Subcutaneous adipose tissue (tissue), 4 donors: Measurements from ENCODE around the gene ONECUT3. TPM values are rescaled to one million over a fixed set of nuclear protein-coding genes. Genes with fewer than 3 reads are reported as not detected.

Experiments used
- small RNA-seq: library from RNA; depleted of rRNA; stranded (forward); fragments of <200 nt; gene quantifications from one replicate; pipeline ENCODE3, GENCODE V24; 2016
- total RNA-seq, 4 donors: library from RNA; depleted of rRNA; stranded (reverse); fragments of >200 nt; gene quantifications; one replicate each; pipeline ENCODE4 v1.1.0, GENCODE V29; 2016
- TF ChIP-seq, protein P1 (sequence below): fragments of 450-650 bp; IDR thresholded peaks from one replicate; pipeline ENCODE4 v1.5.1; 2016; ENCODE audit warnings: low read depth, mild to moderate bottlenecking, control low read depth, antibody characterized with exemption, moderate library complexity

ONECUT3 gene
- total RNA-seq, 4 donors from 2014 or later, result not detected

- TF ChIP-seq, protein P1, sequence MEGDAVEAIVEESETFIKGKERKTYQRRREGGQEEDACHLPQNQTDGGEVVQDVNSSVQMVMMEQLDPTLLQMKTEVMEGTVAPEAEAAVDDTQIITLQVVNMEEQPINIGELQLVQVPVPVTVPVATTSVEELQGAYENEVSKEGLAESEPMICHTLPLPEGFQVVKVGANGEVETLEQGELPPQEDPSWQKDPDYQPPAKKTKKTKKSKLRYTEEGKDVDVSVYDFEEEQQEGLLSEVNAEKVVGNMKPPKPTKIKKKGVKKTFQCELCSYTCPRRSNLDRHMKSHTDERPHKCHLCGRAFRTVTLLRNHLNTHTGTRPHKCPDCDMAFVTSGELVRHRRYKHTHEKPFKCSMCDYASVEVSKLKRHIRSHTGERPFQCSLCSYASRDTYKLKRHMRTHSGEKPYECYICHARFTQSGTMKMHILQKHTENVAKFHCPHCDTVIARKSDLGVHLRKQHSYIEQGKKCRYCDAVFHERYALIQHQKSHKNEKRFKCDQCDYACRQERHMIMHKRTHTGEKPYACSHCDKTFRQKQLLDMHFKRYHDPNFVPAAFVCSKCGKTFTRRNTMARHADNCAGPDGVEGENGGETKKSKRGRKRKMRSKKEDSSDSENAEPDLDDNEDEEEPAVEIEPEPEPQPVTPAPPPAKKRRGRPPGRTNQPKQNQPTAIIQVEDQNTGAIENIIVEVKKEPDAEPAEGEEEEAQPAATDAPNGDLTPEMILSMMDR, result no peak
Measured at GRCh38 chr19:1825909-1826556, 72.7 kb downstream of the ONECUT3 start.

DNA sequence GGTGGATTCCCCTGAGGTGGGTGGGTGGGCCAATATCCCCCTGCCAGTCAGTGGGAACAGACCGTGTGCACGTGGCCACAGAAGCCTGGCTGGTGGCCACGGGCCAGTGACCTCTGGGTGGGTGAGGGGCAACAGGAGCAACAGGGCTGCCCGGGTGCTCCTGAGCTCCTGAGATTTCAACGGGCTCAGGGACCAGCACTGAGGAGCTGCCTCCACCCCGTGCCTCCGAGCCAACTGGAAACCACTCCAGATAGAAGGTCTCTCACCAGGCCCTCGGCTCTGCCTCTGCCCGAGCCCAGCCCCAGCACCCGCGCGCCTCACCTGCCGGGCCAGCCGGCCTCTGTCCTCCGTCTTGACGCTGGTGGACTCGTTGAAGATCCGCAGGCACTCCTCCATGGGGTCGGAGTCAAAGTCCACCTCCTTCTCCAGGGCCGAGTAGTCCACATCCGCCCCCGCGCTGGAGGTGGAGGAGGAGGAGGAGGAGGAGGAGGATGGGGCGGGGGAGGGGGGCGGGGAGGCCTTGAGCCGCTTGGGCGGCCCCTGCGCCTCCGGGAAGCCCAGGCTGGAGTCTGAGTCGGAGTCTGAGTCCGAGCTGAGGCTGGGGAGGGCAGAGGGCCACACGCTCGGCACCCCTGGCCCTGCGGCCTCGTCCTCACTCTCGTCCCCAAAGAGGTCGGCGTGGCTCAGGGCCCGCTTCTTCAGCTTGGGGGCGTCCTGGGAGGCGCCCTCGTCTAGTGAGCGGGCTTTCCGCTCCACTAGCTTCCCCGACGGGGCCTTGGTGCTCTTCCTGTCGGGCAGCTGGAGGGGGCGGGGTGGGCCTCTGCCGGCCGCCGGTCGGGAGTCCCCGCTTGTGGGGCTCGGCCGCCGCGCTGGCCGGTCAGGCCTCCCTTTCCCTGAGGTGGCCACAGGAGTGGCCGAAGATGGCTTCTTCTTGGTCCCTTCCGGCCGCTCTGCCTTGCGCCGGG lies 73.5 kb downstream of the ONECUT3 start:
- TF ChIP-seq, protein P1, result no peak

DNA sequence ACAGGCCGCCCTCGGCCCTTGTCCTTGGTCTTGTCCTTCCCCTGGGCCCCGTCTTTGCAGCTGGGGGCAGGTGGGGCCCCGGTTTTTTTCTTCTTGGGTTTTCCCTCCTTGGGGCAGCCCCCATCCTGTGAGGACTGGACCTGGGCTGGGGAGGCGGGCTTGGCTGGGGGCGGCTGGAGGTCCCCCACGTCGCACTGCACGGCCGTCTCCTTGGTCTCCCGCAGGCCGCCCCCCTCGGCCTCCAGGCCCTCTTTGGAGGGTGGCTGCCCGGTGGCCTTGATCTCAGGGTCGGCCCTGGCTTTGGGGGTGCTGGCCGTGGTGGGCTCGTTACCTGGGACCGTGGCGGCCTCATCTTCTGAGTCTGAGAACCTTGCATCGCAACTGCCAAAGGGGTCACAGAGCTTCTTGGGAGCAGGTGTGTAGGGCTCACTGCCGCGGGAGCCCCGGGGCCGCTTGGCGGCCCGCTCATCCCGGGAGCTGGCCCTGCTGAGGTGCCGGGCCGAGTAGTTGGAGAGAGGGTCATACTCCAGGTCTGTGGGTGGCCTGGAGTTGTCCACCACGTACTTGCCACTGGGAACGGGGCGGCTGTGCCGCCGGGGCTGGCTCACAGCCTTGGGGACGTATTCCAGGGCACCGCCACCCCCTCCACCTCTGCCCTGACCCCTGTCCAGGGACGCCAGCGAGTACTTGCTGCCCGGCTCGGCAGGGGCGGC lies 74.4 kb downstream of the ONECUT3 start:
- TF ChIP-seq, protein P1, result no peak

GRCh38 chr19:1828279-1829238 lies 75.3 kb downstream of the ONECUT3 start:
- TF ChIP-seq, protein P1, result no peak

DNA sequence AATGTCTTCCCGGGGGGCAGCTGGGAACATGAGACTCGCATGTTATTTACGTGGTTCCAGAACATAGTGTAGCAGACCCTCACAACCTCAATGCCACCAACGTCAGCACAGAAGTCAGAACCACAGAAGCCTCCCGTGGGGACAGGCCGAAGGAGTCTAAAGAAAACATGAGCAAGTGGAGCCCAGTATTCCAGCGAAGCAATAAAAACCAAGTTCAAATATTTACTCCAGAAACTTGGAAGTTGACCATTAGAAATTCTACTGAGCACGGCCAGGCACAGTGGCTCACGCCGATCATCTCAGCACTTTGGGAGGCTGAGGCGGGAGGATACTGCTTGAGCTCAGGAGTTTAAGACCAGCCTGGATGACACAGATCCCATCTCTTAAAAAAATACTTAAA lies 76.7 kb downstream of the ONECUT3 start:
- TF ChIP-seq, protein P1, result no peak

- TF ChIP-seq, protein P1, result no peak
Measured at GRCh38 chr19:1830568-1830967, 77.3 kb downstream of the ONECUT3 start.

Small RNA genes within 50 kb of the gene (small RNA-seq; reads per million reads assigned to genes)
- not detected for gene RF00017

Other genes starting within 250 kb of the ONECUT3 start
- gene ADAMTSL5, start 240.5 kb upstream of the ONECUT3 start, total RNA-seq, result 1 to 10 TPM in 1 of 4 donors, under 1 TPM in 1, not detected in 2; 0.51 to 1.3 TPM
- not detected for gene PLK5, start 229.4 kb upstream of the ONECUT3 start, total RNA-seq
- 1 to 10 TPM; 4.9 to 7.9 (median 6.5) TPM for gene MEX3D, start 185.2 kb upstream of the ONECUT3 start, total RNA-seq
- gene MBD3, start 160.6 kb upstream of the ONECUT3 start, total RNA-seq, result 10 to 100 TPM; 31.0 to 83.6 (median 35.5) TPM
- 10 to 100 TPM; 55.0 to 76.8 (median 73.8) TPM for gene UQCR11, start 148.0 kb upstream of the ONECUT3 start, total RNA-seq
- 10 to 100 TPM; 13.0 to 34.8 (median 22.9) TPM for gene TCF3, start 100.9 kb upstream of the ONECUT3 start, total RNA-seq
- gene ATP8B3, start 58.8 kb downstream of the ONECUT3 start, total RNA-seq, result 1 to 10 TPM; 1.5 to 3.3 (median 1.8) TPM
- gene REXO1, start 95.0 kb downstream of the ONECUT3 start, total RNA-seq, result 10 to 100 TPM; 12.3 to 30.5 (median 20.1) TPM
- 1 to 10 TPM in 3 of 4 donors, not detected in 1; 2.4 to 3.4 (median 2.9) TPM for gene KLF16, start 110.1 kb downstream of the ONECUT3 start, total RNA-seq
- 10 to 100 TPM; 43.7 to 88.9 (median 56.8) TPM for gene ABHD17A, start 132.0 kb downstream of the ONECUT3 start, total RNA-seq
- gene ADAT3, start 151.9 kb downstream of the ONECUT3 start, total RNA-seq, result 1 to 10 TPM in 1 of 4 donors, under 1 TPM in 3; 0.68 to 1.1 (median 0.93) TPM
- 10 to 100 TPM; 20.9 to 45.8 (median 42.4) TPM for gene SCAMP4, start 151.9 kb downstream of the ONECUT3 start, total RNA-seq
- gene CSNK1G2, start 187.7 kb downstream of the ONECUT3 start, total RNA-seq, result 10 to 100 TPM; 17.3 to 50.9 (median 26.2) TPM